ENCODE data around the gene LEPROT.

Gene LEPROT

DNA sequence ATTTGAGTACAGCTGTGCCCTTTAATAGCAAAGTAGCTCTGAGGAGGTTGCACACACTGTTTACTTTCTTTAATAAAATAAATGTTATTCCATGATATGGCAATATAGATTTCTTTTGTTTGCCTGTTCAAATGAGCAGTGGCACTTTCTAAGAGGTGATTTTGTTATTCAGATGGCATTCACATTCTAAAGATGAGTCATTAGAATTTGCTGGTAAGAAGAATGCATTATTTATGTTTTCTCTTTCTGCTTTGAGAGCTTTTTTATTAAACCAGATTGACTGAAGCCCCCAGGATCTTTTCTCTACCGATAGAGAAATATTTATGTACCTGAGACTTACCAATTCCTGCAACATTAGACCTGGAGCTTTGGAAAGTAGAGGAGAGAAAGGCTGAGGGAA lies 11.2 kb upstream of the LEPROT start:
- H3K27ac ChIP-seq, result no peak overlapping the region
- no peak for DNase-seq (ENCODE audit: low spot score)
- ChIA-PET POLR2A (ENCODE audit: low non-redundant PET) (no interaction called here), CTCF (no interaction called here)
- TF ChIP-seq, protein P1, sequence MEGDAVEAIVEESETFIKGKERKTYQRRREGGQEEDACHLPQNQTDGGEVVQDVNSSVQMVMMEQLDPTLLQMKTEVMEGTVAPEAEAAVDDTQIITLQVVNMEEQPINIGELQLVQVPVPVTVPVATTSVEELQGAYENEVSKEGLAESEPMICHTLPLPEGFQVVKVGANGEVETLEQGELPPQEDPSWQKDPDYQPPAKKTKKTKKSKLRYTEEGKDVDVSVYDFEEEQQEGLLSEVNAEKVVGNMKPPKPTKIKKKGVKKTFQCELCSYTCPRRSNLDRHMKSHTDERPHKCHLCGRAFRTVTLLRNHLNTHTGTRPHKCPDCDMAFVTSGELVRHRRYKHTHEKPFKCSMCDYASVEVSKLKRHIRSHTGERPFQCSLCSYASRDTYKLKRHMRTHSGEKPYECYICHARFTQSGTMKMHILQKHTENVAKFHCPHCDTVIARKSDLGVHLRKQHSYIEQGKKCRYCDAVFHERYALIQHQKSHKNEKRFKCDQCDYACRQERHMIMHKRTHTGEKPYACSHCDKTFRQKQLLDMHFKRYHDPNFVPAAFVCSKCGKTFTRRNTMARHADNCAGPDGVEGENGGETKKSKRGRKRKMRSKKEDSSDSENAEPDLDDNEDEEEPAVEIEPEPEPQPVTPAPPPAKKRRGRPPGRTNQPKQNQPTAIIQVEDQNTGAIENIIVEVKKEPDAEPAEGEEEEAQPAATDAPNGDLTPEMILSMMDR (conservative IDR thresholded peaks at IDR 0.05; ENCODE audit: low read depth), result no peak

DNA sequence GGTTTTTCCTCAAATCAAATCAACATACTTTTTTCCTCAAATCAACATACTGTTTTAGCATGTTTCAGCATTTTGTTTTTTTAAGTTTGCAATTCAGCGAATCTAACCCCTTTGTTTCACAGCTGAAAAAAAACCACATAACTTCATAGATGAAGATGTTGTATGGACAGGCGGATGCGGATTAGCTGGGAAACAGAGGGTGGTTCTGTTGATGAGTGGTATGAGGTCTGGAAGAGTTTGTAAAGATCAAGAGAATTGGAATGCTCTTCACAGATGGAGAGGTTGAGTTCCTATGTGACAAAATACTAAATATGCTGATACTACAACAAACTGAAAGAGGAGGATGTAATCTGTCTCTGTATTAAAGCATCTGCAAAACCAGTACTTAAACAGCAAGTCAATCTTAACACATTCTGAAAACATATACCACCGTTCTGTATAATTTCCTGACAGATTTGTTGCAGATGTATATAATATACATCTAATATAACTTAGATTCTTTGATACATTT lies 10.6 kb upstream of the LEPROT start:
- CTCF ChIA-PET, result no interaction called here
- DNase-seq (ENCODE audit: low spot score), result no peak
- no peak overlapping the region for H3K27ac ChIP-seq
- POLR2A ChIA-PET (ENCODE audit: low non-redundant PET), result no interaction called here
- TF ChIP-seq, protein P1 (conservative IDR thresholded peaks at IDR 0.05; ENCODE audit: low read depth), result no peak

DNA sequence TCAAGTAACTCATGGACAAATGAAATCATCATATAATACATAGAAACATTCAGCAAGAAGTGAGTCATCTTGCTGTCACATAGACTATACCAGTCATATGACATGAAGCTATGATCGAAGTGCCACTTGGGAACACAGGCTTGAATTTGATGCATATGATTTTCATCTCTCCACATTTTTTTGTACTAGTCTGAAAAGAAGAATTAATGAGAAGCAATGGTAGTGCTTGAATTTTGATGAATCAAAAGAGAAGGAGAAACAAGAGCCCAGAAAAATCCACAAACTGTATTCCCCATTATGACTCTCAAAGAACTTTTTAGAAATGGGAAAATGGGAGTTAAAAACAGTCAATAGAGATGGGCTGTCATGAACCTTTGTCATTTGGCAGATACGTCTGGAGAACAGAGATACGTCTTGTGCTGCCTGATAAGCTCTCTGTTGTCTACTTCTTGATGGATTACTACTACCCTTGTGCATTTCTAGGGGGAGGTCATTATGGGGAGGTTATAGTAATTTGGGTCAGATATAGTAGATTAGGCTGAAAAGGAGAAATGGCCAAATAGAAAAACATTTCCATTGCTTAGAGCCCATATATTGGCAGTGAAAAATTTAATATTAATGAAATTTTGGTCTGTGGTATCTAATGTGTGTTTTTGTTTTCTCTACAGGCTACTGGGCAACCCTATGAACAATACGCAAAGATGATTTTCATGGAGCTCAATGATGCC lies 8.0 kb upstream of the LEPROT start:
- CTCF ChIA-PET, result no interaction called here
- H3K27ac ChIP-seq, result no peak overlapping the region
- TF ChIP-seq, protein P1 (conservative IDR thresholded peaks at IDR 0.05; ENCODE audit: low read depth), result no peak
- POLR2A ChIA-PET (ENCODE audit: low non-redundant PET), result no interaction called here
- DNase-seq (ENCODE audit: low spot score), result no peak

DNA sequence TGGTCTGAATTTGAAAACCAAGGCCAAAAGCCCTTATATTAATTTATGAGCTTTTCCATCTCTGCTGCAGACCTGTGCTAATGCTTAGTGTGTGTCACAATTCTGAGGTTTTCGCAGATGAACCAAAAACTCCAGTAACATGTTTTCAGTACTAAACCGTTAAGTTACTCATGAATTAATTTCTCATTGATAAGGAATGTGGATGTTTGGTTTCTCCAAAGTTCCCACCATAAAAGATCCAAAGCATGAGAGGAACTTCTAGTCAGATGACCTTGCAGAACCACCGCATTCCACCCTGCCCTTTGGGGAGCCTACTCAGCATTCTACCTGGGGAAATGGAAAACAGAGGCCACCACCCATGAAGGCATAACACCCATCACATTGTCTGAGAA lies 7.5 kb upstream of the LEPROT start:
- no peak overlapping the region for H3K27ac ChIP-seq
- TF ChIP-seq, protein P1 (conservative IDR thresholded peaks at IDR 0.05; ENCODE audit: low read depth), result no peak
- ChIA-PET CTCF (no interaction called here), POLR2A (ENCODE audit: low non-redundant PET) (no interaction called here)
- DNase-seq (ENCODE audit: low spot score), result no peak

DNA sequence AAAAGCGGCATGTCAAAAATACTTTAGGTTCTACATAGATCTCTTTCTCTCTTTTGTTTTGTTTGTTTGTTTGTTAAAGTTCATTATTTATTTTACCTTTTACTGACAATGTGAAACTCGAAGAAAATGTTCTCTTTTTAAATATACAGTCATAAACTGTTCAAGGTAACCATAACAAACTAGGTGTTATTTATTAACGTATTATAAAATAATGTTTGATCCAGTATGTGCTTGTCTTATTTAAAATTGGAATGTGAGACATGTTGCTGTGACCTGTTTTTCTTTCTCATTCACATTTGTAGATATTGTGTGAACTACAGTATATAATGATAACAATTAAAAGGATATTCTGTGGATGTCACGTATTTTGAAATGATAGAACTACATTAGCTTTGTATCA lies 5.9 kb upstream of the LEPROT start:
- POLR2A ChIA-PET (ENCODE audit: low non-redundant PET), result no interaction called here
- CTCF ChIA-PET, result no interaction called here
- TF ChIP-seq, protein P1 (conservative IDR thresholded peaks at IDR 0.05; ENCODE audit: low read depth), result no peak
- no peak for DNase-seq (ENCODE audit: low spot score)
- no peak overlapping the region for H3K27ac ChIP-seq

DNA sequence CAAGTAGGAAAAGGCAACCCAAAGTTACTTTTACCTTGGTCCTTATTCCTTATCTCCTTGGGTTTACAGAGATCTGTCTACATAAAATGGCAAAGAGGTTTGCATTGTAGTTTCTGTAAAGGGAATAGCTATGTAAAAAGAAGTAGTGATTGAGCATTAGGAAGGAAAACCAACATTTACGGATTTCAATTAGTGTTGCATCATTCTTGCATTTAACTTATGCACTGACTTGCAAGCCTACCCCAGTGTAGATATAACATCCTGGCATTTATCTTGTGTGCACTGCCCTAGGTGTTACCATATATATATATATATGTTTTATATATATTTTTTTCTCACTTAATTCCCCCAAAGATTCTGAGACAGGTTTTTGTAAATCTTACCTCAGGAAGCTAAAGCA lies 3.7 kb upstream of the LEPROT start:
- ChIA-PET POLR2A (ENCODE audit: low non-redundant PET) (no interaction called here), CTCF (no interaction called here)
- TF ChIP-seq, protein P1 (conservative IDR thresholded peaks at IDR 0.05; ENCODE audit: low read depth), result no peak

More for the DNA sequence above, 3.7 kb upstream of the LEPROT start:
- H3K27ac ChIP-seq, result no peak overlapping the region
- no peak for DNase-seq (ENCODE audit: low spot score)

Data from RWPE1 (cell line).